ENCODE results near the gene COL10A1.

The COL10A1 gene

GRCh38 chr6:116084284-116084683 lies 41.6 kb downstream of the COL10A1 start:
- ChIA-PET CTCF (interaction anchor here (1.3 to 6.0 kb wide), 3 partner anchors 12 to 71 kb away, joined by 3 to 54 read pairs (median 11); partner anchors contain the start of gene FRK), POLR2A (no interaction called here)

GRCh38 chr6:116083052-116083451 lies 42.9 kb downstream of the COL10A1 start:
- DNase-seq (ENCODE audit: low read depth, low spot score) = no peak
- CTCF ChIA-PET = interaction anchor here (1.3 to 6.0 kb wide), 3 partner anchors 14 to 70 kb away, joined by 3 to 54 read pairs (median 4); partner anchors contain the start of gene FRK
- no peak for TF ChIP-seq CTCF (IDR thresholded peaks at IDR 0.05; ENCODE audit: insufficient read depth, low read length, missing control alignments)
- no peak overlapping the region for H3K4me3 ChIP-seq (ENCODE audit: low read depth, low read length)
- POLR2A ChIA-PET = no interaction called here

More at GRCh38 chr6:116084284-116084683, 41.6 kb downstream of the COL10A1 start:
- H3K4me3 ChIP-seq (ENCODE audit: low read depth, low read length) = no peak overlapping the region
- TF ChIP-seq CTCF (IDR thresholded peaks at IDR 0.05; ENCODE audit: insufficient read depth, low read length, missing control alignments) = no peak
- no peak for DNase-seq (ENCODE audit: low read depth, low spot score)

GRCh38 chr6:116078945-116079344 lies 47.0 kb downstream of the COL10A1 start:
- no peak overlapping the region for H3K4me3 ChIP-seq (ENCODE audit: low read depth, low read length)
- TF ChIP-seq CTCF (IDR thresholded peaks at IDR 0.05; ENCODE audit: insufficient read depth, low read length, missing control alignments) = no peak
- CTCF ChIA-PET = interaction anchor here (1.0 to 1.3 kb wide), 2 partner anchors 18 kb away, joined by 4 to 5 read pairs; partner anchors contain the start of gene FRK
- POLR2A ChIA-PET = no interaction called here
- DNase-seq (ENCODE audit: low read depth, low spot score) = no peak

- ChIA-PET POLR2A (no interaction called here), CTCF (interaction anchor here (1.0 to 1.3 kb wide), 3 partner anchors 18 to 67 kb away, joined by 3 to 5 read pairs (median 4); partner anchors contain the start of gene FRK)
- H3K4me3 ChIP-seq (ENCODE audit: low read depth, low read length) = no peak overlapping the region
- no peak for TF ChIP-seq CTCF (IDR thresholded peaks at IDR 0.05; ENCODE audit: insufficient read depth, low read length, missing control alignments)
- DNase-seq (ENCODE audit: low read depth, low spot score) = no peak
Observed at GRCh38 chr6:116078522-116078921, 47.4 kb downstream of the COL10A1 start.

- CTCF ChIA-PET = no interaction called here
- no peak for DNase-seq (ENCODE audit: low read depth, low spot score)
- POLR2A ChIA-PET = no interaction called here
- H3K4me3 ChIP-seq (ENCODE audit: low read depth, low read length) = no peak overlapping the region
- no peak for TF ChIP-seq CTCF (IDR thresholded peaks at IDR 0.05; ENCODE audit: insufficient read depth, low read length, missing control alignments)
Observed at GRCh38 chr6:116074732-116075390, 51.1 kb downstream of the COL10A1 start.

- CTCF ChIA-PET = interaction anchor here (0.8 kb wide), 1 partner anchor 14 kb away, joined by 3 read pairs; no protein-coding TSS in a partner anchor
- TF ChIP-seq CTCF (IDR thresholded peaks at IDR 0.05; ENCODE audit: insufficient read depth, low read length, missing control alignments) = no peak
- POLR2A ChIA-PET = no interaction called here
- no peak for DNase-seq (ENCODE audit: low read depth, low spot score)
- no peak overlapping the region for H3K4me3 ChIP-seq (ENCODE audit: low read depth, low read length)
Observed at GRCh38 chr6:116073765-116074440, 52.0 kb downstream of the COL10A1 start.

All from AG04449 (cell line).